Measurements from ENCODE around the gene TBC1D1.

Gene TBC1D1

DNA sequence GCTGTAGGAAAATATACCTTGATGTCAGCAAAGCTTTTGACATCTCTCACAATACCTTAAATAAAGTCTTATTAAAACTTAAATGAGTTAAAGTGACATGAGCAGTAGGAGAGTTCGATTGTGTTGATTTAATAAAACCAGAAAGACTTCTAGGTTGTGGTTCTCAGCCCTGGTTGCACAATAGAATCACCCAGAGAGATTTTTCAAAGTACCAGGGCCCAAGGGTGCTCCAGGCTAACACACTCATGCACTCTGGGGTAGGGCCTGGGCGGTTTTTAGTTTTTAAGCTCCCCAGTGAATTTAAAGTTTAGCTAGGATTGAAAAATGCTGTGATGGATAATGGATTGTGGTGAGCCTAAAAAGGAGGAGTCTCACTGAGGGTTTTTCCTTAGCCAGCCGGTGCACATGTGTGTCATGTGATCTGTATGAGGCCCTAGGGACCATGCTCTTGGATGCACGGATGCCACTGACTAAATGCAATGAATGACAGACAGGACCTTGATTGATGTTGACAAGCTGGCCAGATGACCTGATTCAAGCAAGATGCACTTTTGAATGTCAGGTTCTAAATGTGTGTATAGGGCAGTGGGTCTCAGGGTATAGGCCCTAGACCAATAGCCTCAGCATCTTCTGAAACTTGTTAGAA is 254.3 kb downstream of the TBC1D1 start:
- TF ChIP-seq CTCF (IDR thresholded peaks at IDR 0.05; ENCODE audit: low read depth, low read length, missing control alignments) = no peak
- DNase-seq (ENCODE audit: extremely low read depth, low read depth) = no peak
- H3K4me3 ChIP-seq (replicated peaks; ENCODE audit: low read depth, low read length) = no peak overlapping the region

- no peak for TF ChIP-seq CTCF (IDR thresholded peaks at IDR 0.05; ENCODE audit: low read depth, low read length, missing control alignments)
- no peak overlapping the region for H3K4me3 ChIP-seq (replicated peaks; ENCODE audit: low read depth, low read length)
- no peak for DNase-seq (ENCODE audit: extremely low read depth, low read depth)
These were observed 254.9 kb downstream of the TBC1D1 start for GRCh38 chr4:38145741-38146140.

GRCh38 chr4:38146383-38146782 is 255.5 kb downstream of the TBC1D1 start:
- no peak for DNase-seq (ENCODE audit: extremely low read depth, low read depth)
- TF ChIP-seq CTCF (IDR thresholded peaks at IDR 0.05; ENCODE audit: low read depth, low read length, missing control alignments) = no peak
- H3K4me3 ChIP-seq (replicated peaks; ENCODE audit: low read depth, low read length) = no peak overlapping the region

DNA sequence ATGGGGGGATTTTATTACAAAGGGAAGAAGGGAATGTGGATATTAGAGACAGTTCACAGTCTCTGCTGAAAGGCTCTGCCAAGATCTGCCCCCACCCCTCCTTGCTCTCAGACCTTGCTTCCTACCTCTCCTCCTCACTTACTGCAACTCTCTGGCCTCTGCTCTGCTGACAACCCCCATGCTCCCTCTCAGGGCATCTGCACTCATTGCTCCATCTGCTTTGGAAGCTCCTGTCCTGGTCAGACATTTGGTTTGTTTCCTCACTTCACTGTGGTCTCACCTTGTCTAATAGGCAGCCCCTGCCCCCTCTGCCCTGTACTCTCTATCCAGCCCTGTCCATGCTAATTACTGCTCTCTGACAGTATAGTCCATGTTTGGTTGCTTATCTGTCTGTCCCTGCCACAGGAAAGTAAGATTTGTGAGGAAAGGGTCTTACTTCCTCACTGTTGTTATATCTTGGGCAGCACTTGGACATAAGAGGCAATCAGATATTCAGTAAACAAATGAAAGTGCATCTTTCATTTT is 258.6 kb downstream of the TBC1D1 start:
- no peak for TF ChIP-seq CTCF (IDR thresholded peaks at IDR 0.05; ENCODE audit: low read depth, low read length, missing control alignments)
- no peak for DNase-seq (ENCODE audit: extremely low read depth, low read depth)
- H3K4me3 ChIP-seq (replicated peaks; ENCODE audit: low read depth, low read length) = no peak overlapping the region

DNA sequence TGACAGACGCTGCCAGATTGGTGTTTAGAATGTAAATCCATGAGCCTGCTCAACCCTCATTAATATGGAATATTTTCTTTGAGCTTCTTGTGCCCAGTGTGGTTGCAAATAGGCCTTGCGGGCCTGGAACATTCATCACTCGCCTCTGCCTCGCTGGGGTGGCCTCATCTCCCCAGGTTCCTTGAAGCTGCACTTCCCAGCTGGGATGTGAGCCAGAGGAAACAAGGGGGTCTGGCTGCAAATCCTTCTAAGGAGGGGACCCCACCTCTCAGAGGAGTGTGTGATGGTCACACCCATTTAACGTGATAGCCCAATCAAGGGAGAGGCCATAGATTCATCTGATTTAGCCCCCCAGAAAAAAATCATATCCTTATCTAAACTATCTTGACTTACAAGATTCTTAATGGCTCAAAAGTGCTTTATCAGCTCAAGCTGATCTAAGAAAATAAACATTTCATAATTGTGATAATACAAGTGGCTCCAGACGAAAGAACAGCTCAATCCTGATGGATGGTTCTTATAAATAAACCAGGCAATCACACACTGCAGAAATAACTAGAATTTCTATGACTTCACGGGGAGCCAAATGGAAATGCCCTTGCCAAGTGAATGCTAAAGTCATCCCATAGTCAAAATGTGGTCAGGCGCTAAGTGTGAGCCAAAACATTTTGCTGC is 259.2 kb downstream of the TBC1D1 start:
- H3K4me3 ChIP-seq (replicated peaks; ENCODE audit: low read depth, low read length) = no peak overlapping the region
- TF ChIP-seq CTCF (IDR thresholded peaks at IDR 0.05; ENCODE audit: low read depth, low read length, missing control alignments) = no peak
- DNase-seq (ENCODE audit: extremely low read depth, low read depth) = no peak

- TF ChIP-seq CTCF (IDR thresholded peaks at IDR 0.05; ENCODE audit: low read depth, low read length, missing control alignments) = no peak
- DNase-seq (ENCODE audit: extremely low read depth, low read depth) = no peak
- no peak overlapping the region for H3K4me3 ChIP-seq (replicated peaks; ENCODE audit: low read depth, low read length)
These were observed 259.9 kb downstream of the TBC1D1 start for GRCh38 chr4:38150766-38151165.
